C4-2B (cell line): ENCODE results near the gene PLEKHM2.

Experiments
- H3K27ac ChIP-seq: fragments of 450-650 bp; 2 replicates; pipeline ENCODE4 v1.5.1; 2017
- ZFX ChIP-seq: fragments of 450-650 bp; IDR thresholded peaks from 2 replicates; pipeline ENCODE4 v1.6.1; 2017
- TF ChIP-seq, protein P1 (sequence below): fragments of 450-650 bp; conservative IDR thresholded peaks from 2 replicates; pipeline ENCODE4 v1.5.1; 2017; ENCODE audit warnings: mild to moderate bottlenecking

Gene PLEKHM2

GRCh38 chr1:15733726-15734226 is 49.7 kb downstream of the PLEKHM2 start:
- TF ChIP-seq ZFX = no peak
- TF ChIP-seq, protein P1, sequence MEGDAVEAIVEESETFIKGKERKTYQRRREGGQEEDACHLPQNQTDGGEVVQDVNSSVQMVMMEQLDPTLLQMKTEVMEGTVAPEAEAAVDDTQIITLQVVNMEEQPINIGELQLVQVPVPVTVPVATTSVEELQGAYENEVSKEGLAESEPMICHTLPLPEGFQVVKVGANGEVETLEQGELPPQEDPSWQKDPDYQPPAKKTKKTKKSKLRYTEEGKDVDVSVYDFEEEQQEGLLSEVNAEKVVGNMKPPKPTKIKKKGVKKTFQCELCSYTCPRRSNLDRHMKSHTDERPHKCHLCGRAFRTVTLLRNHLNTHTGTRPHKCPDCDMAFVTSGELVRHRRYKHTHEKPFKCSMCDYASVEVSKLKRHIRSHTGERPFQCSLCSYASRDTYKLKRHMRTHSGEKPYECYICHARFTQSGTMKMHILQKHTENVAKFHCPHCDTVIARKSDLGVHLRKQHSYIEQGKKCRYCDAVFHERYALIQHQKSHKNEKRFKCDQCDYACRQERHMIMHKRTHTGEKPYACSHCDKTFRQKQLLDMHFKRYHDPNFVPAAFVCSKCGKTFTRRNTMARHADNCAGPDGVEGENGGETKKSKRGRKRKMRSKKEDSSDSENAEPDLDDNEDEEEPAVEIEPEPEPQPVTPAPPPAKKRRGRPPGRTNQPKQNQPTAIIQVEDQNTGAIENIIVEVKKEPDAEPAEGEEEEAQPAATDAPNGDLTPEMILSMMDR = no peak
- H3K27ac ChIP-seq = no peak overlapping the region

DNA sequence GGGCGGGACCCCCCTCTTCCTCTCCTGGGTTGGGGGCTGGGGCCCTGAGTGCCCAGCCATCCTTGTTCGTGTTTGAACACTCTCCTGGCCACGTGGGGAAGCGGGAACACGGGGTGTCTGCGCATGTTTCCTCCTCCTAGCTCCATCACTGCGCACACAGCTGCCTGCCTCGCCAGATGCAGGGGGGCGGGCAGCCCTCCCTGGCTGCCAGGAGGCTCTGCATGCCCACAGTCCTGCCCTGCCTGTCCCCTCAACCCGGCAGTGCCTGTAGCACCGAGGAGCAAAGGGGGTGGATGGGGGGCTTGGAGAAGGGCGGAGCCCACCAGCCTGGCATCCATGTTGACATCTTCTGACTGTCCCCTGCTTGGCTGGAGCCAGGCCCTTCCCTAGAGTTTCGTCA is 50.2 kb downstream of the PLEKHM2 start:
- TF ChIP-seq, protein P1 = no peak
- no peak for TF ChIP-seq ZFX
- no peak overlapping the region for H3K27ac ChIP-seq

- TF ChIP-seq ZFX = no peak
- TF ChIP-seq, protein P1 = no peak
- peak overlapping the region; percentile 38 for H3K27ac ChIP-seq
Observed at GRCh38 chr1:15734901-15735300, 50.8 kb downstream of the PLEKHM2 start.

DNA sequence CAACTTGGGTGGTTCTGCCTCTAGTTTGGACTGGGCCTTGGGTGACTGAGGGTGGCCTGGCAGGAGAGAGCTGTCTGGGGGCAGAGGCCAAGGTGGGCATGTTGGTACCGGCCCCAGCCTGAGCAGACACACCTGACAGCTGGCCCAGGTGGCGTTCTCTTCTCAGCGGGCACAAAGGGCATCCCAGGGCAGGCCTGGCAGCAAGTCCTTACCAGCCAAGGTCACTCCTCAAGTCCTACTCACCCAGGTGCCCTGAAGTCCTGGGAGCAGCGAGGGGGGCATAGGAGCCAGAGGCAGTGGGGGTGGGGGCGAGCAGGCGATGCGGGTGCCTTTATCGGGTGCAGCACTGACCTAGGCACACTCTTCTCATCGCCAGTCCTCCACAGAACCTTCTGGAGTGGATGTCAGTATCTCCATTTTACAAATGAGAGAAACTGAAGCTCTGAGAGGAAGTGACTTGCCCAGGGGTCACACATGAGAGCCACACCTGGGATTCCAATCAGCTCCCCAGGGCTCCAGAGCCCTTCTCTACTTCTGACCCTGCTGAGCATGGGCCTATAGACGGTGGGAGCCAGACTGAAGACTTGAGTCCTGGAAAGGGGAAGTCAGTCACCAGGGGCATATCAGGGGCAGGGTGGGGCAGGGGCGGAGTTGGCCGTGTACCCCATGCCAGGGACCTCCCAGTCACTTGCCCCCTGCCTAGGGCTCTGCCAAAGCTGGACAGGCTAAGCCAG is 51.4 kb downstream of the PLEKHM2 start:
- H3K27ac ChIP-seq = peak overlapping the region; percentile 38

DNA sequence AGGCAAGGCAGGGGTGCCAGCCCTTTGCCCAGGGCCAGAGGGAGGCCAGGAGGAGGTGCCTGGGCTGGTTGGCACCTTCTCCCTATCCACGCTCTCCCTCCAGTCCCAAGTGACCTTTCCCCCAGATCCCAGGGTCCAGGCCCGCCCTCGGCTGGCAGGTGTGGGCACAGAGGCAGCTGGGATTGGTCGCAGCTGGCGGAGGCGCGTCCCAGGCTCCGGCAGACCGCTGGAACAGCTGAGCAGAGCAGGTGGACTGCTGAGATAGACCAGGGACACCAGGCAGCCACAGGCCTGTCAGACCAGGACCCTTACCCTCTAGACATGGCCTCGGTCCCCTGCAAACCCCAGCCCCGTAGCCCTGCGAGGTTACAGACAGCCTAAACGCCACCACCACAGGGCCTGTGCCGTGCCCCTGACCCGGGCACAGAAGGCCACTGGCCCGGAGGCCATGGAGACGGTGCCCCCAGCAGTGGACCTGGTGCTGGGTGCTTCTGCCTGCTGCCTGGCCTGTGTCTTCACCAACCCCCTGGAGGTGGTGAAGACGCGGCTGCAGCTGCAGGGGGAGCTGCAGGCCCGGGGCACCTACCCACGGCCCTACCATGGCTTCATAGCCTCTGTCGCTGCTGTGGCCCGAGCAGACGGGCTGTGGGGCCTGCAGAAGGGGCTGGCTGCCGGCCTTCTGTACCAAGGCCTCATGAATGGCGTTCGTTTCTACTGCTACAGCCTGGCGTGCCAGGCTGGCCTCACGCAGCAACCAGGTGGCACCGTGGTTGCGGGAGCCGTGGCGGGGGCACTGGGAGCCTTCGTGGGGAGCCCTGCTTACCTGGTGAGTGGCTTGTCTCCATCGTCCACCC is 52.1 kb downstream of the PLEKHM2 start, which contains the start of gene SLC25A34:
Gene SLC25A34, plus strand, starts transcription at position 221 of the 854 bp plus-strand sequence. Its CDS starts 228 bp downstream, at position 449.
- peak within 1 kb of the TSS; percentile 38 for H3K27ac ChIP-seq
- TF ChIP-seq ZFX = no peak
- TF ChIP-seq, protein P1 = no peak

More for the DNA sequence above, 51.4 kb downstream of the PLEKHM2 start:
- no peak for TF ChIP-seq ZFX
- TF ChIP-seq, protein P1 = no peak

GRCh38 chr1:15736892-15737261 is 52.8 kb downstream of the PLEKHM2 start:
- no peak overlapping the region; the same call in 1 of the 2 replicates for H3K27ac ChIP-seq
- TF ChIP-seq ZFX = no peak
- TF ChIP-seq, protein P1 = no peak
